HCT116 (cell line): ENCODE results near the gene KIR3DL1. TPM values are rescaled to one million over a fixed set of nuclear protein-coding genes. Genes with fewer than 3 reads are reported as not detected.
"Not testable (repeated sequence)": the region's sequence is repeated elsewhere in the genome, so short reads cannot be mapped to it uniquely, and the experiment has no call there.

Experiments
- ATAC-seq: fragments of 200-7000 bp; cut with Tn5 transposase; 2 replicates; pipeline ENCODE4 v1.9.1; 2020; ENCODE audit warnings: mild to moderate bottlenecking, moderate library complexity
- BruUV-seq: library from RNA; stranded (reverse); fragments of 400-500 nt; replicated peaks from 2 replicates; lab custom pipeline; 2021; lab: Mats Ljungman, UMichigan
- CTCF ChIA-PET: fragments of 300-600 bp; sonication (Branson Sonifier 250); formaldehyde crosslinking; loops from one replicate; lab custom pipeline; 2021; ENCODE audit warnings: antibody characterized with exemption; lab: Charles Lee
- POLR2A ChIA-PET: fragments of 300-600, 350-600 bp; sonication (Branson Sonifier 250); formaldehyde crosslinking; loops from one replicate; lab custom pipeline; 2021; ENCODE audit warnings: antibody characterized with exemption; lab: Charles Lee
- RAD21 ChIA-PET, 2 experiments: fragments of 300-600 bp; sonication (Branson Sonifier 250); formaldehyde crosslinking; loops; one replicate each; lab custom pipeline; 2023; ENCODE audit warnings: low total read pairs in 2 of 2; ENCODE audit not compliant: uncharacterized antibody in 2 of 2, unreplicated experiment in 2 of 2, low non-redundant PET in 1 of 2; lab: Charles Lee
- DNase-seq: peaks from one replicate; pipeline ENCODE4 v3.0.0-alpha.2; 2010; ENCODE audit warnings: low read depth, low spot score
- H2AFZ ChIP-seq: fragments of 200-600 bp; shearing (Covaris generic), sonication (generic); 2 replicates; pipeline ENCODE4 v1.6.1; 2017; ENCODE audit warnings: low read depth, mixed run types, mixed read lengths, antibody characterized with exemption, low read length; ENCODE audit not compliant: poor library complexity, severe bottlenecking
- H3K27ac ChIP-seq: 2 replicates; pipeline ENCODE4 v1.5.1; 2012; ENCODE audit warnings: low read depth, low read length
- H3K27me3 ChIP-seq: fragments of 200-600 bp; sonication (generic); 2 replicates; pipeline ENCODE4 v1.6.1; 2016; ENCODE audit warnings: mixed run types, low read length, mixed read lengths; ENCODE audit not compliant: insufficient read depth
- H3K36me3 ChIP-seq, 2 experiments: fragments of 200-500 bp in 1 of 2; fragments of 200-600 bp in 1 of 2; sonication (Bioruptor generic) in 1 of 2; sonication (generic) in 1 of 2; 2 replicates each; pipeline versions ENCODE4 v1.5.1 to v1.6.1; 2014 to 2016; ENCODE audit warnings: low read length in 2 of 2, inconsistent platforms in 1 of 2, mixed read lengths in 1 of 2, mixed run types in 1 of 2; ENCODE audit not compliant: insufficient read depth in 2 of 2, control insufficient read depth in 1 of 2
- H3K4me1 ChIP-seq, 2 experiments: fragments of 200-600 bp in 1 of 2; sonication (generic) in 1 of 2; 2 replicates each; pipeline versions ENCODE4 v1.5.1 to v1.6.1; 2012 to 2017; ENCODE audit warnings: low read length in 2 of 2, inconsistent platforms in 1 of 2, mild to moderate bottlenecking in 1 of 2, mixed read lengths in 1 of 2, mixed run types in 1 of 2, moderate library complexity in 1 of 2; ENCODE audit not compliant: insufficient read depth in 2 of 2, control insufficient read depth in 1 of 2
- H3K4me2 ChIP-seq: fragments of 200-600 bp; sonication (generic); 2 replicates; pipeline ENCODE4 v1.6.1; 2017; ENCODE audit warnings: mixed run types, low read length, mixed read lengths
- H3K4me3 ChIP-seq, 2 experiments: fragments of 200-600 bp in 1 of 2; sonication (generic) in 1 of 2; replicated peaks in 1 of 2; 2 replicates each; pipeline ENCODE4 v1.5.1; 2011 to 2016; ENCODE audit warnings: low read length in 2 of 2, control low read depth in 1 of 2, low read depth in 1 of 2, mild to moderate bottlenecking in 1 of 2, mixed read lengths in 1 of 2, mixed run types in 1 of 2
- H3K79me2 ChIP-seq: fragments of 200-600 bp; sonication (generic); 2 replicates; pipeline ENCODE4 v1.6.1; 2017; ENCODE audit warnings: mild to moderate bottlenecking, mixed run types, low read length, moderate library complexity, mixed read lengths; ENCODE audit not compliant: insufficient read depth
- H3K9ac ChIP-seq: fragments of 200-600 bp; sonication (generic); 2 replicates; pipeline ENCODE4 v1.6.1; 2016; ENCODE audit warnings: low read length, mixed read lengths
- H3K9me2 ChIP-seq: fragments of 200-600 bp; sonication (generic), shearing (Covaris generic); 2 replicates; pipeline ENCODE4 v1.6.1; 2017; ENCODE audit warnings: mixed run types, mild to moderate bottlenecking, moderate library complexity; ENCODE audit not compliant: insufficient read depth
- H3K9me3 ChIP-seq, 2 experiments: fragments of 200-500 bp in 1 of 2; fragments of 200-600 bp in 1 of 2; sonication (Bioruptor generic) in 1 of 2; sonication (generic) in 1 of 2; 2 replicates each; pipeline ENCODE4 v1.6.1; 2014 to 2017; ENCODE audit warnings: low read length in 2 of 2, mixed read lengths in 2 of 2, inconsistent platforms in 1 of 2, low read depth in 1 of 2, mild to moderate bottlenecking in 1 of 2, mixed run types in 1 of 2, moderate library complexity in 1 of 2; ENCODE audit not compliant: control insufficient read depth in 1 of 2, insufficient read depth in 1 of 2
- H4K20me1 ChIP-seq: fragments of 200-600 bp; sonication (generic), shearing (Covaris generic); 2 replicates; pipeline ENCODE4 v1.6.1; 2017; ENCODE audit warnings: mixed run types, mild to moderate bottlenecking, moderate library complexity; ENCODE audit not compliant: insufficient read depth
- EGR1 ChIP-seq: IDR thresholded peaks from 2 replicates; pipeline ENCODE4 v1.6.1; 2012; ENCODE audit warnings: low read depth
- EZH2 ChIP-seq: fragments of 200-600 bp; sonication (generic); IDR thresholded peaks from 2 replicates; pipeline ENCODE4 v1.6.1; 2017; ENCODE audit warnings: antibody characterized with exemption, mixed run types
- EZH2phosphoT487 ChIP-seq: fragments of 200-600 bp; IDR thresholded peaks from 2 replicates; pipeline ENCODE4 v1.6.1; 2018; ENCODE audit warnings: antibody characterized with exemption, borderline replicate concordance
- FOSL1 ChIP-seq: IDR thresholded peaks from 2 replicates; pipeline ENCODE4 v1.6.1; 2012; ENCODE audit warnings: low read depth
- JUND ChIP-seq: IDR thresholded peaks from 2 replicates; pipeline ENCODE4 v1.6.1; 2012
- MAX ChIP-seq: IDR thresholded peaks from 2 replicates; pipeline ENCODE4 v1.6.1; 2012
- POLR2AphosphoS5 ChIP-seq: IDR thresholded peaks from 2 replicates; pipeline ENCODE4 v1.6.1; 2011; ENCODE audit warnings: mild to moderate bottlenecking, low read depth, low read length, moderate library complexity
- REST ChIP-seq: IDR thresholded peaks from 2 replicates; pipeline ENCODE4 v1.6.1; 2012; ENCODE audit warnings: low read depth
- SP1 ChIP-seq: IDR thresholded peaks from 2 replicates; pipeline ENCODE4 v1.6.1; 2012; ENCODE audit warnings: low read depth
- intact Hi-C: fragments of 100-400 bp; cut with micrococcal nuclease; formaldehyde crosslinking; loops from 2 replicates; pipeline ENCODE4 v1.10.0; 2022
- total RNA-seq: library from RNA; stranded (reverse); gene quantifications from one replicate; pipeline ENCODE4 v1.2.1, GENCODE V29; 2021; ENCODE audit not compliant: unreplicated experiment

The KIR3DL1 gene
- total RNA-seq, 1 experiment from 2014 or later, result not detected

GRCh38 chr19:54843171-54843570 lies 26.9 kb downstream of the KIR3DL1 start:
- H3K27me3 ChIP-seq, POLR2A ChIA-PET, ATAC-seq, H4K20me1 ChIP-seq, DNase-seq, BruUV-seq, H3K4me2 ChIP-seq, H3K9ac ChIP-seq, intact Hi-C loops, H2AFZ ChIP-seq, H3K27ac ChIP-seq, H3K4me1 ChIP-seq, H3K79me2 ChIP-seq, H3K9me2 ChIP-seq, RAD21 ChIA-PET, H3K9me3 ChIP-seq, CTCF ChIA-PET, H3K36me3 ChIP-seq, H3K4me3 ChIP-seq: not testable (repeated sequence)

GRCh38 chr19:54850061-54850640 lies 33.9 kb downstream of the KIR3DL1 start, which contains the start of gene KIR3DL2:
Gene KIR3DL2, plus strand, starts transcription at chr19:54850443. Its CDS starts 33 bp downstream, at chr19:54850476.
- H2AFZ ChIP-seq, H3K79me2 ChIP-seq, H3K9me3 ChIP-seq, DNase-seq, H3K4me2 ChIP-seq, RAD21 ChIA-PET, H3K36me3 ChIP-seq, H3K27me3 ChIP-seq, ATAC-seq, H3K4me1 ChIP-seq, H3K27ac ChIP-seq, CTCF ChIA-PET, H3K9ac ChIP-seq, H4K20me1 ChIP-seq, H3K4me3 ChIP-seq, POLR2A ChIA-PET, H3K9me2 ChIP-seq, BruUV-seq: not testable (repeated sequence)
- intact Hi-C loops, result loop anchor here (10.0 kb wide), 1 partner anchor 75 kb away; no protein-coding TSS in a partner anchor

GRCh38 chr19:54850930-54851329 lies 34.7 kb downstream of the KIR3DL1 start:
- ATAC-seq (no peak), DNase-seq (no peak)
- Histone ChIP-seq H2AFZ (no peak overlapping the region), H3K9me3 (no peaks in the 10 kb centered on the region), H3K4me1 (no peaks in the 10 kb centered on the region), H3K4me2 (no peak overlapping the region), H3K4me3 (no peak overlapping the region), H3K27ac (no peak overlapping the region), H3K9me2 (no peaks in the 10 kb centered on the region), H3K79me2 (no peaks in the 10 kb centered on the region), H3K36me3 (no peaks in the 10 kb centered on the region), H3K9ac (no peak overlapping the region), H3K27me3 (peaks cover 3% of the 10 kb centered on the region), H4K20me1 (no peaks in the 10 kb centered on the region)
- BruUV-seq, result no TSS peak
- ChIA-PET POLR2A (no interaction called here), RAD21 (no interaction called here), CTCF (no interaction called here)
- intact Hi-C loops, result loop anchor here (10.0 kb wide), 1 partner anchor 76 kb away; no protein-coding TSS in a partner anchor
- TF ChIP-seq EZH2, result no peak
- no peak for TF ChIP-seq REST
- TF ChIP-seq EZH2phosphoT487, result no peak
- TF ChIP-seq EGR1, result no peak
- TF ChIP-seq SP1, result no peak
- TF ChIP-seq FOSL1, result no peak
- no peak for TF ChIP-seq POLR2AphosphoS5
- TF ChIP-seq JUND, result no peak
- TF ChIP-seq MAX, result no peak
